ENCODE measurements around the gene CREBRF. TPM values are rescaled to one million over a fixed set of nuclear protein-coding genes. Genes with fewer than 3 reads are reported as not detected.
"Not testable (repeated sequence)": the region's sequence is repeated elsewhere in the genome, so short reads cannot be mapped to it uniquely, and the experiment has no call there.

CREBRF gene
- total RNA-seq, 1 donor from 2014 or later: 20.2 TPM

- intact Hi-C loops (cut with DNase I): no loop called here
- no peak for DNase-seq (ENCODE audit: low spot score)
These were observed 19.1 kb downstream of the CREBRF start for GRCh38 chr5:173075137-173075843.

- intact Hi-C loops (cut with DNase I): no loop called here
- no peak for DNase-seq (ENCODE audit: low spot score)
These were observed 19.8 kb downstream of the CREBRF start for GRCh38 chr5:173075970-173076369.

GRCh38 chr5:173076471-173076870 lies 20.3 kb downstream of the CREBRF start:
- intact Hi-C loops (cut with DNase I); DNase-seq (ENCODE audit: low spot score): not testable (repeated sequence)

DNA sequence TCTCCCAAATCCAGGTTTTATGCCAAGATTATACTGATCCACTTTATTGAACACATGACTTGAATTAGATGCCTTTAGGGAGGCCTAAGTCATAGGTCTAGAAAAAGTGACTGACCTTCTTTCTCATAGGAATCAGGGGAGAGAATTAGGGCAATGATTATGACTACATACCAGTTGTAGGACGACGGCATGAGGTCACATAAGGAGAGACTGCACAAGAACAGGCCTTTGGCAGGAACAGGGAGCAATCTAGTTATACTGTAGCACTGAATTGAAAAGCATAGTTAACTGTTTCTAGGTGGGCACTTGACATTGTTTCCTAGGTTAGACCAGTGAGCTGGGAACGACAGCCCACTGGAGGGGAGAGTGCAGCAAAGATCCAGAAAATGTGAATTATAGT lies 22.7 kb downstream of the CREBRF start:
- no peak for DNase-seq (ENCODE audit: low spot score)
- intact Hi-C loops (cut with DNase I): no loop called here

DNA sequence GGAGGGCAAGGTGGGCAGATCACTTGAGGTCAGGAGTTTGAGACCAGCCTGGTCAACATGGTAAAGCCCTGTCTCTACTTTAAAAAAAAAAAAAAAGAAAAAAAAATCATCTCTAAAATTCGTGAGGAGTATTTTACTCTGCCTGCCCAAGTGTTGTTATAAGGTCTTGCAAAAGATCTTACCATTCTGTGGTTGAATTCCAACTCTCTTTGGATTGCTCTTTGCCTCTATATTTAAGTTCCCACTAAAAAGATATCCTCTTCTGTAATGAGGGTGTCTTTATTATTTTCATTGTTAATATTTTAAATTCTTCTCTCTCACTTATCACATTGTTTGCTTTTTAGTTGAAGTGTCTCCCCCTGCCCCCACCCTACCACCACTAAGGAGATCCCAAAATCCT lies 33.4 kb downstream of the CREBRF start:
- DNase-seq (ENCODE audit: low spot score): no peak
- intact Hi-C loops (cut with DNase I): no loop called here

GRCh38 chr5:173090639-173091038 lies 34.5 kb downstream of the CREBRF start:
- DNase-seq (ENCODE audit: low spot score): no peak
- intact Hi-C loops (cut with DNase I): no loop called here

DNA sequence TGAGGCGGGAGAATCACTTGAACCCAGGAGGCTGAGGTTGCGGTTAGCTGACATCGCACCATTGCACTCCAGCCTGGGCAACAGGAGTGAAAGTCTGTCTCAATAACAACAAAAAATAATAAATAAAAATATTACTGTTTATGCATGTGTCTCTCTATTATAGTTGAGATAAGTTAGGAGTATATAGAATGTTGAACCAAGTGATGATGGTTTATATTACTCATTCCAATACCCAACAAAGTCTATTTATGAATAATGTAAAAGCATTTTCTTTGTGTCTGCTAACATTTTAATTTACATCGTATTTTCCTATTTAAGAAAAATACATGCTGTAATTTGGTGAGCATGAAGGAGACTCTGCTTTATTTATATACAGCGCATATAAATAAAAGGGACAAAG lies 35.8 kb downstream of the CREBRF start:
- intact Hi-C loops (cut with DNase I): no loop called here
- DNase-seq (ENCODE audit: low spot score): no peak

DNA sequence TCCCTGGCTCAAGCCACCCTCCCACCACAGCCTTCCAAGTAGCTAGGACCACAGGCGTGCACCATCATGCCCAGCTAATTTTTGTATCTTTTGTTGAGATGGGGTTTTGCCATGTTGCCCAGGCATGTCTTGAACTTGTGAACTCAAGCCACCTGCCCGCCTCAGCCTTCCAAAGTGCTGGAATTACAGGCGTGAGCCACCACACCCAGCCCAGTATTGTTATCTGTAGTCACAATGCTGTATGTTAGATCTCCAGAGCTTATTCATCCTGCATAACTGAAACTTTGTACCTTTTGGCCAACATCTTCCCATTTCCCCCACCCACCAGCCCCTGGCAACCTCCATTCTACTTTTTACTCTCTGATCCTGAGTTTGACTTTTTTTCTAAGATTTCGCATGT lies 37.5 kb downstream of the CREBRF start:
- intact Hi-C loops (cut with DNase I): no loop called here

DNA sequence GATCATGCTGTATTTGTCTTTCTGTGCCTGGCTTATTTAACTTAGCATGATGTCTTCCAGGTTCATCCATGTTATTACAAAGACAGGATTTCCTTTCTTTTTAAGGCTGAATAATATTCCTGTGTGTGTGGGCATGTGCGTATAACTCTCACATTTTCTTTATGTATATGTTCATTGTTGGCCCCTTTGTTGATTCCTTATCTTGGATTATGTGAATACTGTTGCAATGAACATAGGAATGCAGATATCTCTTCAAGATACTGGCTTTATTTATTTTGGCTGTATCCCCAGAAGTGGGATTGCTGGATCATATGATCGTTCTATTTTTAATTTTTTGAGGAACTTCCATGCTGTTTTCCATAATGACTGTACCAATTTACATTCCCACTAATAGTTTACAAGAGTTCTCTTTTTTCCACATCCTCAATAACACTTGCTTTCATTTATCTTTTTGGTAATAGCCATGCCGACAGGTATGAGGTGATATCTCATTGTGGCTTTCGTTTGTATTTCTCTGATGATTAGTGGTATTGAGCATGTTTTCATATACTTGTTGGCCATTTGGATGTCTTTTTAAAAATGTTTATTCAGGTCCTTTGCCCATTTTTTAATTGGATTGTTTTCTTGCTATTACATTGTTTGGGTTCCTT lies 38.0 kb downstream of the CREBRF start:
- intact Hi-C loops (cut with DNase I): no loop called here

More for the DNA sequence above, 37.5 kb downstream of the CREBRF start:
- DNase-seq (ENCODE audit: low spot score): no peak

DNA sequence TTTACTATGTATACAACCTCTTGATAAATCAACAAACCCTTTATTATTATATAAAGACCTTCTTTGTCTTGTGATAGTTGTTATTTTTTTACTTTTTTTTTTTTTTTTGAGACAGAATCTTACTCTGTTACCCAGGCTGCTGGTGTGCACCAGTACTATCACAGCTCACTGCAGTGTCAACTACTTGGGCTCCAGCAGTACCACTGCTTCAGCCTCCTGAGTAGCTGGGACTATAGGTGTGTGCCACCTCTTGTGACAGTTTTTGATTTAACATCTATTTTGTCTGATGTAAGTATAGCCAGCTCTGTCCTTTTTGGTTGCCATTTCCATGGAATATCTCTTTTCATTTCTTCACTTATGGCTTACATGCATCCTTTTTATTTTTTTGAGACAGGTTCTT lies 42.6 kb downstream of the CREBRF start:
- intact Hi-C loops (cut with DNase I): no loop called here
- DNase-seq (ENCODE audit: low spot score): no peak

More for the DNA sequence above, 38.0 kb downstream of the CREBRF start:
- DNase-seq (ENCODE audit: low spot score): no peak

GRCh38 chr5:173099461-173099860 lies 43.3 kb downstream of the CREBRF start:
- intact Hi-C loops (cut with DNase I): no loop called here
- DNase-seq (ENCODE audit: low spot score): no peak

GRCh38 chr5:173101245-173101644 lies 45.1 kb downstream of the CREBRF start:
- no peak for DNase-seq (ENCODE audit: low spot score)
- intact Hi-C loops (cut with DNase I): no loop called here

- no peak for DNase-seq (ENCODE audit: low spot score)
- intact Hi-C loops (cut with DNase I): no loop called here
These were observed 47.3 kb downstream of the CREBRF start for GRCh38 chr5:173103411-173103810.

- no peak for DNase-seq (ENCODE audit: low spot score)
- intact Hi-C loops (cut with DNase I): no loop called here
These were observed 52.8 kb downstream of the CREBRF start for GRCh38 chr5:173108914-173109313.

DNA sequence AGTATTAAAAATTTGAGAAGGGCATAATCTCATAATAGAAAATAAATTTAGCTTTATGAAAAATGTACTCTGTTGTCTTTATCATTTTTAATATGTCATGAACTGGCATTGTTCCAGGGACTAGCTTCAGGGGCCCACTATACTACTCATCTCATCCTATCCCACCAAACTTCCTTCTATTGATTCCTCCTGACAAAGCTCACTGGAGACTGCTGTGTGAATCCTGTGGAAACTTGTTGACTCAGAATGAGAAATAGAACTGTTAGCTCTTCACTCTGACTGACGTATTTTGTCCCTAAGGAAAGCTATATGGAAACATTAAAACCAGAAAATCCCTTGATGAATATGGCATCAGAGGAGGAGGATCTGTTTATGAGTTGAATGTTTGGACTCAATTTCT lies 58.4 kb downstream of the CREBRF start:
- no peak for DNase-seq (ENCODE audit: low spot score)
- intact Hi-C loops (cut with DNase I): no loop called here

- intact Hi-C loops (cut with DNase I): no loop called here
- no peak for DNase-seq (ENCODE audit: low spot score)
These were observed 63.6 kb downstream of the CREBRF start for GRCh38 chr5:173119719-173120118.

GRCh38 chr5:173123416-173123815 lies 67.3 kb downstream of the CREBRF start:
- intact Hi-C loops (cut with DNase I): no loop called here
- DNase-seq (ENCODE audit: low spot score): no peak

- intact Hi-C loops (cut with DNase I); DNase-seq (ENCODE audit: low spot score): not testable (repeated sequence)
These were observed 76.0 kb downstream of the CREBRF start for GRCh38 chr5:173132166-173132565.

- DNase-seq (ENCODE audit: low spot score): no peak
- intact Hi-C loops (cut with DNase I): no loop called here
These were observed 82.6 kb downstream of the CREBRF start for GRCh38 chr5:173138707-173139106.

- intact Hi-C loops (cut with DNase I): loop anchor here (5.0 to 10.0 kb wide), 2 partner anchors 157 to 425 kb away; partner anchors contain the start of gene ATP6V0E1
These were observed 83.5 kb downstream of the CREBRF start for GRCh38 chr5:173139631-173140030.

DNA sequence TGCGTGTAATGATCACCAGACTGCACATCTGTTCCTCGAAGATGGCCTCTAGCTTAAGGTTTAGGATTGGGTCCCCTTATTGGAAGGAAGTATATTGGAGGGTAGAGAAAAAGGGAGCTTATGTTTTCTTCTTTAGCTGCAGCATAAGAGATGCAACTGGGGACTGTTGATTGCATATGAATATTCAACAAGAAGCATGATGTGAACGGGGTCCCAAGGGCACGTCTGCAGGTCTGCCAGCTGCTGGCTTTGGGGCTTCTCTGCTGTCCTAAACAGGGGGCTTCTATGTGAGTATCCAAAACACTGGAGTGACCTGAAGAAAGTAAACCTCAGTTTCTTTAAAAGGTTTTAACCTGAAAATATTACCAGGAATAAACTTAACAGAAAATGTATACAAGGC lies 84.6 kb downstream of the CREBRF start:
- DNase-seq (ENCODE audit: low spot score): no peak
- intact Hi-C loops (cut with DNase I): loop anchor here (5.0 to 10.0 kb wide), 2 partner anchors 158 to 426 kb away; partner anchors contain the start of gene ATP6V0E1

More at GRCh38 chr5:173139631-173140030, 83.5 kb downstream of the CREBRF start:
- DNase-seq (ENCODE audit: low spot score): no peak
